Measurements from ENCODE around the gene IFNA6.
A peak's percentile ranks its signal among the peaks of the same experiment; 100 is the strongest.

IFNA6 gene

GRCh38 chr9:21350787-21351186, at the start of gene IFNA6:
Gene IFNA6 (minus strand): TSS chr9:21350887. CDS start chr9:21350887, 0 bp downstream.
- no peak for DNase-seq (ENCODE audit: low read depth)
- H3K4me3 ChIP-seq (ENCODE audit: low read length) = no peak within 1 kb of the TSS
- TF ChIP-seq CTCF (conservative IDR thresholded peaks at IDR 0.05; ENCODE audit: low read length) = no peak

GRCh38 chr9:21399956-21400355, 49.3 kb upstream of the IFNA6 start:
- no peak for DNase-seq (ENCODE audit: low read depth)
- no peak for TF ChIP-seq CTCF (conservative IDR thresholded peaks at IDR 0.05; ENCODE audit: low read length)
- H3K4me3 ChIP-seq (ENCODE audit: low read length) = no peak overlapping the region

- H3K4me3 ChIP-seq (ENCODE audit: low read length) = no peak overlapping the region
- TF ChIP-seq CTCF (conservative IDR thresholded peaks at IDR 0.05; ENCODE audit: low read length) = no peak
- DNase-seq (ENCODE audit: low read depth) = no peak
Observed at GRCh38 chr9:21398955-21399489, 48.3 kb upstream of the IFNA6 start.

GRCh38 chr9:21395778-21396717, 45.4 kb upstream of the IFNA6 start:
- DNase-seq (ENCODE audit: low read depth) = no peak
- TF ChIP-seq CTCF (conservative IDR thresholded peaks at IDR 0.05; ENCODE audit: low read length) = peak; percentile 73
- peak overlapping the region; percentile 58 for H3K4me3 ChIP-seq (ENCODE audit: low read length)

- H3K4me3 ChIP-seq (ENCODE audit: low read length) = no peak overlapping the region
- peak; percentile 26; the same call in 1 of the 2 replicates for TF ChIP-seq CTCF (conservative IDR thresholded peaks at IDR 0.05; ENCODE audit: low read length)
- no peak for DNase-seq (ENCODE audit: low read depth)
Observed at GRCh38 chr9:21392270-21392669, 41.6 kb upstream of the IFNA6 start.

- no peak for DNase-seq (ENCODE audit: low read depth)
- no peak within 1 kb of the TSS for H3K4me3 ChIP-seq (ENCODE audit: low read length)
- TF ChIP-seq CTCF (conservative IDR thresholded peaks at IDR 0.05; ENCODE audit: low read length) = no peak
Observed at GRCh38 chr9:21385131-21385670, 34.5 kb upstream of the IFNA6 start, which contains the start of gene IFNA2. Gene IFNA2 (minus strand): TSS chr9:21385398. CDS start chr9:21385329, 69 bp downstream.
